MM.1S (cell line): ENCODE results near the gene TOR1A.

Experiments used
- CTCF ChIP-seq: fragments of 300-600 bp; sonication (generic); IDR thresholded peaks from 2 replicates; pipeline ENCODE4 v1.5.1; 2016; ENCODE audit warnings: antibody characterized with exemption, low read length, mixed read lengths
- EZH2 ChIP-seq: fragments of 300-600 bp; sonication (generic); optimal IDR thresholded peaks from 2 replicates; pipeline ENCODE3; 2017; ENCODE audit warnings: low read depth, mild to moderate bottlenecking, antibody characterized with exemption, low read length, mixed read lengths

- TF ChIP-seq CTCF (no peak), EZH2 (no peak)
Measured at GRCh38 chr9:129849901-129850300, 26.0 kb upstream of the TOR1A start.
